ENCODE measurements around the gene AP4B1. TPM values are rescaled to one million over a fixed set of nuclear protein-coding genes. Genes with fewer than 3 reads are reported as not detected.

AP4B1 gene
- total RNA-seq, 1 donor from 2014 or later: 31.1 TPM

- Mint-ChIP-seq H3K4me3 (ENCODE audit: unreplicated experiment) (no peak overlapping the region), H3K27me3 (ENCODE audit: unreplicated experiment) (no peaks in the 10 kb centered on the region), H3K36me3 (ENCODE audit: unreplicated experiment) (no peaks in the 10 kb centered on the region), H3K27ac (ENCODE audit: unreplicated experiment) (no peak overlapping the region), H3K9me3 (ENCODE audit: unreplicated experiment) (no peaks in the 10 kb centered on the region), H3K4me1 (ENCODE audit: low read depth, unreplicated experiment) (no peaks in the 10 kb centered on the region)
- no peak for TF ChIP-seq CTCF (IDR thresholded peaks at IDR 0.05; ENCODE audit: partially characterized antibody, unreplicated experiment)
- DNase-seq: no peak
These were observed 28.4 kb downstream of the AP4B1 start for GRCh38 chr1:113876176-113876575.

GRCh38 chr1:113875714-113876113 is 28.9 kb downstream of the AP4B1 start:
- DNase-seq: no peak
- H3K36me3 Mint-ChIP-seq (ENCODE audit: unreplicated experiment): no peaks in the 10 kb centered on the region
- H3K4me3 Mint-ChIP-seq (ENCODE audit: unreplicated experiment): no peak overlapping the region
- H3K27ac Mint-ChIP-seq (ENCODE audit: unreplicated experiment): no peak overlapping the region
- no peaks in the 10 kb centered on the region for H3K4me1 Mint-ChIP-seq (ENCODE audit: low read depth, unreplicated experiment)
- H3K9me3 Mint-ChIP-seq (ENCODE audit: unreplicated experiment): no peaks in the 10 kb centered on the region
- TF ChIP-seq CTCF (IDR thresholded peaks at IDR 0.05; ENCODE audit: partially characterized antibody, unreplicated experiment): no peak
- H3K27me3 Mint-ChIP-seq (ENCODE audit: unreplicated experiment): no peaks in the 10 kb centered on the region

- H3K4me3 Mint-ChIP-seq (ENCODE audit: unreplicated experiment): no peak overlapping the region
- no peaks in the 10 kb centered on the region for H3K9me3 Mint-ChIP-seq (ENCODE audit: unreplicated experiment)
- no peaks in the 10 kb centered on the region for H3K36me3 Mint-ChIP-seq (ENCODE audit: unreplicated experiment)
- H3K27me3 Mint-ChIP-seq (ENCODE audit: unreplicated experiment): no peaks in the 10 kb centered on the region
- no peak overlapping the region for H3K27ac Mint-ChIP-seq (ENCODE audit: unreplicated experiment)
- no peak for TF ChIP-seq CTCF (IDR thresholded peaks at IDR 0.05; ENCODE audit: partially characterized antibody, unreplicated experiment)
- DNase-seq: no peak
- H3K4me1 Mint-ChIP-seq (ENCODE audit: low read depth, unreplicated experiment): no peaks in the 10 kb centered on the region
These were observed 30.4 kb downstream of the AP4B1 start for GRCh38 chr1:113874012-113874879.

GRCh38 chr1:113872219-113872935 is 32.2 kb downstream of the AP4B1 start:
- H3K9me3 Mint-ChIP-seq (ENCODE audit: unreplicated experiment): no peaks in the 10 kb centered on the region

More at GRCh38 chr1:113872219-113872935, 32.2 kb downstream of the AP4B1 start:
- Mint-ChIP-seq H3K36me3 (ENCODE audit: unreplicated experiment) (no peaks in the 10 kb centered on the region), H3K4me1 (ENCODE audit: low read depth, unreplicated experiment) (no peaks in the 10 kb centered on the region), H3K27ac (ENCODE audit: unreplicated experiment) (no peak overlapping the region), H3K4me3 (ENCODE audit: unreplicated experiment) (no peak overlapping the region), H3K27me3 (ENCODE audit: unreplicated experiment) (no peaks in the 10 kb centered on the region)
- no peak for TF ChIP-seq CTCF (IDR thresholded peaks at IDR 0.05; ENCODE audit: partially characterized antibody, unreplicated experiment)
- no peak for DNase-seq
